ENCODE measurements around the gene LILRB3.
"Not testable (repeated sequence)": the region's sequence is repeated elsewhere in the genome, so short reads cannot be mapped to it uniquely, and the experiment has no call there.

LILRB3 gene

DNA sequence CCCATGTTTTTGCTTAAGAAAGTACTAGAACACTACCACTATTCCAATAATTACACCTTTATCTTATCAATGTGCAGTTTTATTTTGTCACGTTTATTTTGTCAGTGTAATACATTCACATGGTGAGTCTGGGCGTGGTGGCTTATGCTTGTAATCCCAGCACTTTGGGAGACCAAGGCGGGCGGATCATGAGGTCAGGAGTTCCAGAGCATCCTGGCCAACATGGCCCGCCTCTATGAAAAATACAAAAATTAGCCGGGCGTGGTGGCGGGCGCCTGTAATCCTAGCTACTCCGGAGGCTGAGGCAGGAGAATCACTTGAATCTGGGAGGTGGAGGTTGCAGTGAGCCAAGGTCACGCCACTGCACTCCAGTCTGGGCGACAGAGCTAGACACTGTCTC is 28.3 kb downstream of the LILRB3 start:
- H3K9me3 ChIP-seq (ENCODE audit: control insufficient read depth, low read depth, low read length); H3K4me1 ChIP-seq (ENCODE audit: control insufficient read depth, low read depth, low read length); H3K4me3 ChIP-seq (ENCODE audit: low read length); H3K27me3 ChIP-seq (ENCODE audit: control insufficient read depth, insufficient read depth, low read length); H3K9ac ChIP-seq (ENCODE audit: low read length); H3K27ac ChIP-seq (ENCODE audit: low read length): not testable (repeated sequence)
- H3K36me3 ChIP-seq (ENCODE audit: control insufficient read depth, low read depth, low read length), result peaks cover 13% of the 10 kb centered on the region

DNA sequence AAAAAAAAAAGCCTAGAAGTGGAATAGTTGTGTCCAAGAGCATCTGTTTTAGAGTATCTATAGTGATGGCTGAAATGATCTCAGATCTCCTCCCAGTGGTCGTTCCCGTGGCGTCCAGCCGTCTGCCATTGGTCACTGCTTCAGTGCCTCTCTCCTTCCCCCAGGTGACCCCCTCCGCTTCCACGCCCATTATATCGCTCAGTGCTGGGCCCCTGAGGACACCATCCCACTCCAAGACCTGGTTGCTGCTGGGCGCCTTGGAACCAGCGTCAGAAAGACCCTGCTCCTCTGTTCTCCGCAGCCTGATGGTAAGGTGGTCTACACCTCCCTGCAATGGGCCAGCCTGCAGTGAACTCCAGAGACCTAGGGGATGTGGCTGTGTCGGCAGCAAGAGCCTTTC is 29.8 kb downstream of the LILRB3 start:
- Histone ChIP-seq H3K4me1 (ENCODE audit: control insufficient read depth, low read depth, low read length) (peaks cover 9% of the 10 kb centered on the region), H3K27me3 (ENCODE audit: control insufficient read depth, insufficient read depth, low read length) (no peaks in the 10 kb centered on the region)

DNA sequence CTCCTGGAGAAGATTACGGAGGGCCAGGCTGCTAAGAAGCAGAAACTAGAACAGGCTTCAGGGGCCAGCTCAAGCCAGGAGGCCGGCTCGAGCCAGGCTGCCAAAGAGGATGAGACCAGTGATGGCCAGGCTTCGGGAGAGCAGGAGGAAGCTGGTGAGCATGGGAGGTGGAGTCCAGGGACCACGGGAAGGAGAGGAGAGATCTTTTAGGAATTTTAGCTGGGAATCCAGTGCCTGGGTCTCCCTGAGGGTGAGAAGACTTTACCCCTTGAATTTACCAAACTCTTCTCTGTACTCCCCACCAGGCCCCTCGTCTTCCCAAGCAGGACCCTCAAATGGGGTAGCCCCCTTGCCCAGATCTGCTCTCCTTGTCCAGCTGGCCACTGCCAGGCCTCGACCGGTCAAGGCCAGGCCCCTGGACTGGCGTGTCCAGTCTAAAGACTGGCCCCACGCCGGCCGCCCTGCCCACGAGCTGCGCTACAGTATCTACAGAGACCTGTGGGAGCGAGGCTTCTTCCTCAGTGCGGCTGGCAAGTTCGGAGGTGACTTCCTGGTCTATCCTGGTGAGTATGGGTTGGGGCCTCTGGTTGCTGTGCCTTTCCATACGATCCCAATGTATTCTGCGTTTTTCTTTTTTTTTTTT is 30.9 kb downstream of the LILRB3 start:
- H3K36me3 ChIP-seq (ENCODE audit: control insufficient read depth, low read depth, low read length), result peaks cover 13% of the 10 kb centered on the region
- peaks cover 10% of the 10 kb centered on the region for H3K4me1 ChIP-seq (ENCODE audit: control insufficient read depth, low read depth, low read length)
- H3K9ac ChIP-seq (ENCODE audit: low read length), result peak overlapping the region; percentile 94
- H3K27ac ChIP-seq (ENCODE audit: low read length), result no peak overlapping the region
- H3K4me3 ChIP-seq (ENCODE audit: low read length), result peak overlapping the region; percentile 90
- H3K9me3 ChIP-seq (ENCODE audit: control insufficient read depth, low read depth, low read length), result no peaks in the 10 kb centered on the region
- H3K27me3 ChIP-seq (ENCODE audit: control insufficient read depth, insufficient read depth, low read length), result no peaks in the 10 kb centered on the region

More for the DNA sequence above, 29.8 kb downstream of the LILRB3 start:
- H3K9me3 ChIP-seq (ENCODE audit: control insufficient read depth, low read depth, low read length), result no peaks in the 10 kb centered on the region
- no peak overlapping the region for H3K27ac ChIP-seq (ENCODE audit: low read length)
- H3K36me3 ChIP-seq (ENCODE audit: control insufficient read depth, low read depth, low read length), result peaks cover 13% of the 10 kb centered on the region
- H3K4me3 ChIP-seq (ENCODE audit: low read length), result no peak overlapping the region
- no peak overlapping the region for H3K9ac ChIP-seq (ENCODE audit: low read length)

DNA sequence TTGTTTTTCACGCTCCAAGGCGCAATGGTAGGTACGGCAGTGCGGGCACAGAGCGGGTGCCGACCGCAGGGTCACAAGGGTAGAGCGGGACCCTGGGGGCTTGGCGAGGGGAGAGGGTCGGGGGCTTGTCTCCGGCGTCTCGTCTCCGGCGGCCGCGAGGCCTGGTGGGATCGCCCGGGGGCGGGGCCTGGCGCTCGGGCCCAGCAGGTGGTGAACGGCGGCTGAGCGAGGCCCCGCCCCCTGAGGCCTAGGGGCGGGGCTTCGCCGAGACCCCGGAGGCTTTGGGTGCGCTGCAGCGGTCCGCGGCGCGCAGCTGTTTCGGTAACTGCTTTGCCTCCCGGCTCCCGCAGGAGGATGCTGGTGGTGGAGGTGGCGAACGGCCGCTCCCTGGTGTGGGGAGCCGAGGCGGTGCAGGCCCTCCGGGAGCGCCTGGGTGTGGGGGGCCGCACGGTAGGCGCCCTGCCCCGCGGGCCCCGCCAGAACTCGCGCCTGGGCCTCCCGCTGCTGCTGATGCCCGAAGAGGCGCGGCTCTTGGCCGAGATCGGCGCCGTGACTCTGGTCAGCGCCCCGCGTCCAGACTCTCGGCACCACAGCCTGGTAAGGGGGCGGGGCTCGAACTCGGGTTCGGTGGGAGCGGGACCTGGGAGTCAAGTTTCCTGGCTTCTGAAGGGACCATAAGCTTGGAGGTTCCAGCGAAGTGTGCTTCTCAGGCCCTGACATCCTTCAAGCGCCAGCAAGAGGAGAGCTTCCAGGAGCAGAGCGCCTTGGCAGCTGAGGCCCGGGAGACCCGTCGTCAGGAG is 31.6 kb downstream of the LILRB3 start, which contains the start of gene TSEN34:
TSS of gene TSEN34 (plus strand) at position 298 of the 800 bp plus-strand sequence. CDS start at position 355, 57 bp downstream.
- Histone ChIP-seq H3K27ac (ENCODE audit: low read length) (peak within 1 kb of the TSS; percentile 98), H3K4me1 (ENCODE audit: control insufficient read depth, low read depth, low read length) (peaks cover 10% of the 10 kb centered on the region), H3K9ac (ENCODE audit: low read length) (peak within 1 kb of the TSS; percentile 94), H3K36me3 (ENCODE audit: control insufficient read depth, low read depth, low read length) (peaks cover 13% of the 10 kb centered on the region), H3K4me3 (ENCODE audit: low read length) (peak within 1 kb of the TSS; percentile 90), H3K9me3 (ENCODE audit: control insufficient read depth, low read depth, low read length) (no peaks in the 10 kb centered on the region), H3K27me3 (ENCODE audit: control insufficient read depth, insufficient read depth, low read length) (no peaks in the 10 kb centered on the region)

DNA sequence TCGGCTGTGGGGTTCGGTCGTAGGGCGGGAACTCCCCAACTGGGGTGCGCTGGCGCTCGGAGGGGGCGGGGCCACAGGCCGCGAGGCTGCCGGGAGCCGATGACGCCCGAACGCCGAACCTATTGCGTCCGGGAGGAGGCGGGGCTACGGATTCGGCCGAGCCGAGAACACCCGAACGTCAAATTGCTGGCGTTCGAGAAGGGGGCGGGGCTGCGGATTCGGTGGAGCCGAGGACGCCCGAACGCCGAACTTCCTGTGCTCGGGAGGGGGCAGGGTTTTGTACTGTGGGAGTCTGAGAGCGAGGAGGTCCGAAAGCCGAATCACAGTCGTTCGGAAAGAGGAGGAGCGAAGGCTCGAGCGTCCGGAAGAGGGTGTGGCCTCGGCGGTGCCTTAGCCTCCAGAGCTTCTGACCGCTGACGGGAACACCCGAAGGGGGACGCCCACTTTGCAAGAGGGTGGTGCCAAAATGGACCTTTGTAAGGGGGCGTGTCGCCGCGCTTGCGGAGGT is 32.2 kb downstream of the LILRB3 start:
- peak overlapping the region; percentile 98 for H3K27ac ChIP-seq (ENCODE audit: low read length)
- no peaks in the 10 kb centered on the region for H3K27me3 ChIP-seq (ENCODE audit: control insufficient read depth, insufficient read depth, low read length)

DNA sequence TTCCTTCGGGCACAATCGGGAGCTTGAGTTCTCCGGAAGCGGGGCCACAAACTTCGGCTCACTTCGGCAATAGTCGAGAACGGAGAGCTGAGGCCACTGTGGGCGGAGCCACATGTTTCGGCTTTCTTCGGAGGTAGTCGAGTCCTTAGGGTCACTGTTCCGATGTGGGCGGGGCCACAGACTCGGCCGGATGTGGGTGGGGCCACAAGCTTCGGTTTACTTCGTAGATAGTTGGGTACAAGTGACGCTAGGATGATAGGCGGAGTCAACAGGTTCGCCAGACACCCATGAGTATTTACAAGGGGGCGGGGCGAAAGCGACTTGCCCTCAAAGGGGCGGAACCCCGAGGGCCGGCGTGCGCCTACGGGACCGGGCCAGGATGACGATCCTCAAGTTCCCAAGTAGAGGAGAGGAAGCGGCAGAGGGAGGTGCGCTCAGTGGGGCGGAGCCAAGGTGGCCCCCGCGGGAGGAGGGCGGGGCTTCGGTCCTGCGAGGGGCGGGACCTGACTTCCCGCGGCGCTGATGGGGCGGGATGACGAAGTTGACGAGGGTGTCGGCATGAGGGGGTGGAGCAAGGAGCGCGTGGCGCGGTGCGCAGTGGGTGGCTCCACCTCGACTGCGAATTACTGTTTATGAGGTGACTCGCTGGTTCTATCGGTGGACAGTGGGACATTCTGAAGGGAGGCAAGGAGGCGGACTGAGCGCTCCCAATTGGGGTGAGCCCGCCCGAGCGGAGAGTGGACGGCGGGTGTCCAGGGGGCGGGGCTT is 32.9 kb downstream of the LILRB3 start:
- H3K9me3 ChIP-seq (ENCODE audit: control insufficient read depth, low read depth, low read length), result no peaks in the 10 kb centered on the region

More for the DNA sequence above, 32.2 kb downstream of the LILRB3 start:
- Histone ChIP-seq H3K4me1 (ENCODE audit: control insufficient read depth, low read depth, low read length) (peaks cover 10% of the 10 kb centered on the region), H3K36me3 (ENCODE audit: control insufficient read depth, low read depth, low read length) (peaks cover 13% of the 10 kb centered on the region), H3K9me3 (ENCODE audit: control insufficient read depth, low read depth, low read length) (no peaks in the 10 kb centered on the region), H3K4me3 (ENCODE audit: low read length) (peak overlapping the region; percentile 90), H3K9ac (ENCODE audit: low read length) (peak overlapping the region; percentile 94)

DNA sequence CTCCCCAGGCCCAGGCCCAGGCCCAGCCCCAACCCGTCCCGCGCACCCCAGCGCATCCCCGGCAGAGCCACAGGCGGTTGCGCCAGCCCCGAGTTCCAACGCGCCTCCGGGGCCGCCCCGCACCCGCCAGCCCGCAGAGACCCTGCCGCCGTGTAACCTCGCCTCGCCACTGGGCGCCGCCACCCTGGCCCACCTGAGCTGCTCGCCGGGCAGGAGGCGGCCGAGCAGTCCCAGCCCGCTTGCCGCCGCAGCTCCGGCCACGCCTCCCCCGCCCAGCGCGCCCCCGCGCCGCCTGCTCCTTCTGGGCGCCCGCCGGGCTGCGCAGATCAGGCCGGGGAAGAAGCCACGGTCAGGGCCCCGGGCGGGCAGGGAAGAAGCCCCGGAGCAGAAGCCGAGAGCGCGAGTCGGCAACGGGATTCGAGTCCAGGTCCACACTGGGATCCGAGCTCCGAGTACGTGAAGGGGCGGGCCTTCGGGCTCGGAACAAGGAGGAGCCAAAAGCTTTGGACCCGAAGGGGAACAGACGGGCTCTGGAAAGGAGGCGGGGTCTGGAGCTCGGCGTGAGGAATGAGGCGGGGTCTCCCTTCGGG is 33.6 kb downstream of the LILRB3 start, which contains the start of gene MBOAT7:
TSS of gene MBOAT7 (minus strand) at position 436 of the 590 bp plus-strand sequence. CDS start 1,072 bp downstream, outside the sequence.
- H3K4me3 ChIP-seq (ENCODE audit: low read length), result peak within 1 kb of the TSS; percentile 84
- H3K9me3 ChIP-seq (ENCODE audit: control insufficient read depth, low read depth, low read length), result no peaks in the 10 kb centered on the region
- peaks cover 10% of the 10 kb centered on the region for H3K4me1 ChIP-seq (ENCODE audit: control insufficient read depth, low read depth, low read length)
- peak within 1 kb of the TSS; percentile 98 for H3K27ac ChIP-seq (ENCODE audit: low read length)
- H3K9ac ChIP-seq (ENCODE audit: low read length), result peak within 1 kb of the TSS; percentile 94
- H3K27me3 ChIP-seq (ENCODE audit: control insufficient read depth, insufficient read depth, low read length), result no peaks in the 10 kb centered on the region
- peaks cover 14% of the 10 kb centered on the region for H3K36me3 ChIP-seq (ENCODE audit: control insufficient read depth, low read depth, low read length)

More for the DNA sequence above, 32.9 kb downstream of the LILRB3 start:
- Histone ChIP-seq H3K4me1 (ENCODE audit: control insufficient read depth, low read depth, low read length) (peaks cover 10% of the 10 kb centered on the region), H3K27me3 (ENCODE audit: control insufficient read depth, insufficient read depth, low read length) (no peaks in the 10 kb centered on the region), H3K27ac (ENCODE audit: low read length) (peak overlapping the region; percentile 98), H3K9ac (ENCODE audit: low read length) (peak overlapping the region; percentile 94), H3K4me3 (ENCODE audit: low read length) (peak overlapping the region; percentile 84), H3K36me3 (ENCODE audit: control insufficient read depth, low read depth, low read length) (peaks cover 17% of the 10 kb centered on the region)

DNA sequence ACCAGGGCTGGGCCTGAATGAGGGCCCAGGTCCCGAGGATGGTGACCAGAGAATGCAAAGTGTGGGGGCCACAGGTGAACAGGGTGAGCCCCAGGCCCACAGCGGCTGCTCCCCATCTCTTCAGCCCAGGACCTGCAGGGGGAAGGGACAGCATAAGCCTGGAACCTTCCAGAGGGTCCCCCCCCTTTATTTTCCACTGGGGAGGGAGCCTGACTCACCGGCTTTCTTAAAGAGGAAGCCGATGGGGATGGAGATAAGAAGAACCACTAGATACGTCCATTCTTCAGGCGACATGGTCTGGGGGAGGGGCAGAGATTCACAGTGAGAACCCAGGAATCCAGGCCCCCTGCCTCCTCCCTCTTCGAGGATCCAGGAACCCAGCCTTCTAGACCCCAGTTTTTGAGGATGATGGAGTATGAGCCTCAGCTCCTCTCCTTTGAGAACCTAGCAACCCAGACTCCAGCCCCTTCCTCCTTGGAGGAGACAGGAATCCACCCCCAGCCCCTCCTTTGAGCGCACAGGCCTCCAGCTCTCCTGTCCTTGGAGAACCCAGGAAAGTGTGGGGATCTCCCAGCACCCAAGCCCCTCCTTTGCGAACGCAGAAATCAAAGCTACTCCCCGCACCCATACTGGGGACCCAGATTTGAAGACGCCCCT is 34.5 kb downstream of the LILRB3 start:
- Histone ChIP-seq H3K4me3 (ENCODE audit: low read length) (peak overlapping the region; percentile 81), H3K9me3 (ENCODE audit: control insufficient read depth, low read depth, low read length) (no peaks in the 10 kb centered on the region), H3K4me1 (ENCODE audit: control insufficient read depth, low read depth, low read length) (peaks cover 10% of the 10 kb centered on the region), H3K9ac (ENCODE audit: low read length) (peak overlapping the region; percentile 83), H3K36me3 (ENCODE audit: control insufficient read depth, low read depth, low read length) (peaks cover 10% of the 10 kb centered on the region), H3K27me3 (ENCODE audit: control insufficient read depth, insufficient read depth, low read length) (no peaks in the 10 kb centered on the region), H3K27ac (ENCODE audit: low read length) (no peak overlapping the region)

DNA sequence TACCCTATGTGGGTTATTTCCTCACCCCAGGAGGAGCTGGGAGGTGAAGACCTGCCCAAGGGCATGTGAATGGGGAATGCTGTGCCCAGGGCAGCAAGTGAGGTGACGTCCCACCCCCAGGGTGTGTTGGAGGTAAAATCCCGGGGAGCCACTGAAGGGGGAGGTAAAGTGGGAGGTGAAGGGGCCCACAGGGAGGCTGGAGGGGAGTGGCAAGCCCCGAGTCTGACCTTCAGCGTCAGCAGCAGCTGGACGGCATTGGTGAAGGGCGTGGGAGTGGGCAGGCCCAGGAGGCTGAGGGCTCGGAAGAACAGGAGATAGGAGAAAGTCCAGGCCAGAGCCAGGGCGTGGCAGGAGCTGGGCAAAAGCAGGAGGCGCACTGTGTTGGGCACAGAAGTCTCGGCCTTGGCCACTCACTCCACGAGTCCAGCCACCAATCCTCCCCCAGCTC is 35.8 kb downstream of the LILRB3 start:
- peaks cover 10% of the 10 kb centered on the region for H3K36me3 ChIP-seq (ENCODE audit: control insufficient read depth, low read depth, low read length)
- no peaks in the 10 kb centered on the region for H3K27me3 ChIP-seq (ENCODE audit: control insufficient read depth, insufficient read depth, low read length)
- H3K4me3 ChIP-seq (ENCODE audit: low read length), result no peak overlapping the region
- no peak overlapping the region for H3K9ac ChIP-seq (ENCODE audit: low read length)
- H3K9me3 ChIP-seq (ENCODE audit: control insufficient read depth, low read depth, low read length), result no peaks in the 10 kb centered on the region
- H3K27ac ChIP-seq (ENCODE audit: low read length), result no peak overlapping the region
- peaks cover 5% of the 10 kb centered on the region for H3K4me1 ChIP-seq (ENCODE audit: control insufficient read depth, low read depth, low read length)

DNA sequence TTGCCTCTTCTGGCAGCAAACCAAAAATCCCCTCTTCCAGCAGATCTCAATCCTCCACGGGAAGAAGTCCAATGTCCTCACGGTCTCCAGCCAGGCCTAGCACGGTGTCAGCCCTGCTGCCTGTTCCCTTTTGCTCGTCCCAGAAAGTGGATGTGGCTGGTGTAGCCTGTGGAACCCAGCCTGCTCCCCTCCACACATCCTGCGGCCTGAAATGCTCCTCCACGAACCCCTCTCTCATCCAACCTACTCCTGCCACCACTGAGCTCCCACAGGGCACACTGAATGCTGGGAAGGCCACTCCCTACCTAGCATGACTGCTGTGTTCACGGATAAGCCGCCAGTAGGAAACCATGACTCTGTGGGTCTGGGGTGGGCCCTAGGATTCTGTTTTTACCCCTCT is 36.5 kb downstream of the LILRB3 start:
- H3K4me3 ChIP-seq (ENCODE audit: low read length), result no peak overlapping the region

More for the DNA sequence above, 36.5 kb downstream of the LILRB3 start:
- no peaks in the 10 kb centered on the region for H3K27me3 ChIP-seq (ENCODE audit: control insufficient read depth, insufficient read depth, low read length)
- no peaks in the 10 kb centered on the region for H3K9me3 ChIP-seq (ENCODE audit: control insufficient read depth, low read depth, low read length)
- H3K27ac ChIP-seq (ENCODE audit: low read length), result no peak overlapping the region
- peaks cover 10% of the 10 kb centered on the region for H3K36me3 ChIP-seq (ENCODE audit: control insufficient read depth, low read depth, low read length)
- peaks cover 5% of the 10 kb centered on the region for H3K4me1 ChIP-seq (ENCODE audit: control insufficient read depth, low read depth, low read length)
- H3K9ac ChIP-seq (ENCODE audit: low read length), result no peak overlapping the region
